ENCODE data around the gene SEPTIN2. TPM values are rescaled to one million over a fixed set of nuclear protein-coding genes. Genes with fewer than 3 reads are reported as not detected.
"Not testable (repeated sequence)": the region's sequence is repeated elsewhere in the genome, so short reads cannot be mapped to it uniquely, and the experiment has no call there.

Gene SEPTIN2
- total and polyA plus RNA-seq, 8 donors: 106 to 245 (median 187) TPM

GRCh38 chr2:241291153-241291552, 24.6 kb upstream of the SEPTIN2 start:
- ATAC-seq: no peak
- intact Hi-C loops (cut with DNase I): no loop called here
- no peak for FAIRE-seq
- no peaks in the 10 kb centered on the region for H3K9me3 ChIP-seq
- no peak overlapping the region for H3K27ac ChIP-seq
- TF ChIP-seq CTCF (IDR thresholded peaks at IDR 0.05): no peak
- H3K4me3 ChIP-seq: no peak overlapping the region
- no peaks in the 10 kb centered on the region for H3K4me1 ChIP-seq
- no peak for DNase-seq
- H3K36me3 ChIP-seq: no peaks in the 10 kb centered on the region
- no peaks in the 10 kb centered on the region for H3K27me3 ChIP-seq
- WGBS, 2 donors: 78 to 89% methylated on average over 6 of the region's 6 CpGs

- Histone ChIP-seq H3K27ac (no peak overlapping the region), H3K4me1 (no peaks in the 10 kb centered on the region), H3K36me3 (no peaks in the 10 kb centered on the region), H3K27me3 (no peaks in the 10 kb centered on the region), H3K4me3 (no peak overlapping the region), H3K9me3 (no peaks in the 10 kb centered on the region)
- 65 to 66% methylated on average over 6 of the region's 6 CpGs for WGBS, 2 donors
- ATAC-seq: no peak
- TF ChIP-seq CTCF (IDR thresholded peaks at IDR 0.05): no peak
- DNase-seq: no peak
- intact Hi-C loops (cut with DNase I): no loop called here
- FAIRE-seq: no peak
Measured at GRCh38 chr2:241291977-241292376, 23.7 kb upstream of the SEPTIN2 start.

- FAIRE-seq; H3K36me3 ChIP-seq; H3K27me3 ChIP-seq; H3K27ac ChIP-seq; DNase-seq; intact Hi-C loops (cut with DNase I); H3K4me1 ChIP-seq; H3K4me3 ChIP-seq; H3K9me3 ChIP-seq: not testable (repeated sequence)
- 75% methylated on average over 7 of the region's 7 CpGs for WGBS, 2 donors
- peak; percentile 10 to 39 (median 24) for ATAC-seq
Measured at GRCh38 chr2:241293378-241293797, 22.3 kb upstream of the SEPTIN2 start.

GRCh38 chr2:241295326-241296095, 20.2 kb upstream of the SEPTIN2 start:
- TF ChIP-seq CTCF (IDR thresholded peaks at IDR 0.05): no peak
- WGBS, 2 donors: 40 to 41% methylated on average over 7 of the region's 7 CpGs
- intact Hi-C loops (cut with DNase I): no loop called here

GRCh38 chr2:241296767-241297166, 19.0 kb upstream of the SEPTIN2 start:
- Histone ChIP-seq H3K4me1 (peaks cover under 1 to 14% (median 8%) of the 10 kb centered on the region in 3 donors), H3K27ac (no peak overlapping the region)
- intact Hi-C loops (cut with DNase I): no loop called here

More at GRCh38 chr2:241295326-241296095, 20.2 kb upstream of the SEPTIN2 start:
- no peak overlapping the region for H3K27ac ChIP-seq
- no peak for FAIRE-seq
- no peaks in the 10 kb centered on the region for H3K27me3 ChIP-seq
- H3K4me1 ChIP-seq: peaks cover 0 to 9% (median 8%) of the 10 kb centered on the region in 3 donors
- peak in 2 of 4 donors; percentile 56 to 65 for ATAC-seq
- DNase-seq: no peak
- no peaks in the 10 kb centered on the region for H3K9me3 ChIP-seq
- H3K4me3 ChIP-seq: no peak overlapping the region
- no peaks in the 10 kb centered on the region for H3K36me3 ChIP-seq

More at GRCh38 chr2:241296767-241297166, 19.0 kb upstream of the SEPTIN2 start:
- H3K4me3 ChIP-seq: no peak overlapping the region
- TF ChIP-seq CTCF (IDR thresholded peaks at IDR 0.05): no peak
- no peak for ATAC-seq
- H3K27me3 ChIP-seq: no peaks in the 10 kb centered on the region
- no peaks in the 10 kb centered on the region for H3K9me3 ChIP-seq
- H3K36me3 ChIP-seq: no peaks in the 10 kb centered on the region
- no peak for FAIRE-seq
- DNase-seq: no peak
- WGBS, 2 donors: 90 to 92% methylated on average over 8 of the region's 8 CpGs
